HG03565 (cell line): ENCODE measurements around the gene ASB1.

Experiments
- ATAC-seq: cut with Tn5 transposase; IDR thresholded peaks from one replicate; pipeline ENCODE4 v1.9.1; 2021; ENCODE audit warnings: mild to moderate bottlenecking, moderate library complexity; ENCODE audit not compliant: unreplicated experiment

ASB1 gene

DNA sequence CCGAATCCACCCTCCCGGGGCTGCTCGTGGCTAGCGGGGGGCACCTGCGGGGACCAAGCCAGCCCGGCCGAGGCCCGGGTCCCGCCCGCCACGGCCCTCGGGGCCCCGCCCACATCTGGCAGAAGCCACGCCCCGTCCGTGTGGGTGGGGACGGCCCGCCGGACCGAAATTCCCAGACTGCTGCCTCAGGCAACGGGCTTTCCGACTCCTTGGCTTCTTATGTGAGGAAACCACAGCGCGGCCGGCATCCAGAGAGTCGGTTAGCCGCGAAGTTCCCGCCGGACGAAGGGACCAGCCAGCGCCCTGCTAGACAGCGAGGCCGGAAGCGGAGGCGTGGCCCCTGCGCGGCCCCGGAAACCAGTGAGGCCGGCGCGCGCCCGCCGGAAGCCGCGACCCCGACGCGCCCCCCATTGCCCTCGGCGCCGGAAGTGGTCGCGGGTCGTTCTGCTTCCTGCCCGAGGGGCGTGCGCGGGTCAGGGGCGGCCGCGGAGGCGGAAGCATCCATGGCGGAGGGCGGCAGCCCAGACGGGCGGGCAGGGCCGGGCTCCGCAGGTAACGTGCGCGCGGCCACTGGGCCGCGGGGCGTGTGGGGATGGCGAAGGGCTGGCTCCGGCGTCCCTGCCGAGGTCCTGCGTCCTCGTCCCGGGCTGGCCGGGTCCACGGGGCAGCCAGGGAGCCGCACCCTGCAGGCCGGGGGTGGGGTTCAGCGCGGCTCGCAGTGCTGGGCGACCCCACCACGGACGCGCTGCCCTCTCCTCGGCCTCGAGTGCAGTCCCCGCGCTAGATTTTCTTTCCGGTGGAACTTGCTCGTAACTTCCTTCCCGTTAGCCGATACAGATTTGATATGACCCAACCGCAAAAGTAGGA, at the start of gene ASB1:
TSS of gene ASB1 (plus strand) at position 360 of the 867 bp plus-strand sequence. CDS start at position 504, 144 bp downstream.
- peak; percentile 79 for ATAC-seq

DNA sequence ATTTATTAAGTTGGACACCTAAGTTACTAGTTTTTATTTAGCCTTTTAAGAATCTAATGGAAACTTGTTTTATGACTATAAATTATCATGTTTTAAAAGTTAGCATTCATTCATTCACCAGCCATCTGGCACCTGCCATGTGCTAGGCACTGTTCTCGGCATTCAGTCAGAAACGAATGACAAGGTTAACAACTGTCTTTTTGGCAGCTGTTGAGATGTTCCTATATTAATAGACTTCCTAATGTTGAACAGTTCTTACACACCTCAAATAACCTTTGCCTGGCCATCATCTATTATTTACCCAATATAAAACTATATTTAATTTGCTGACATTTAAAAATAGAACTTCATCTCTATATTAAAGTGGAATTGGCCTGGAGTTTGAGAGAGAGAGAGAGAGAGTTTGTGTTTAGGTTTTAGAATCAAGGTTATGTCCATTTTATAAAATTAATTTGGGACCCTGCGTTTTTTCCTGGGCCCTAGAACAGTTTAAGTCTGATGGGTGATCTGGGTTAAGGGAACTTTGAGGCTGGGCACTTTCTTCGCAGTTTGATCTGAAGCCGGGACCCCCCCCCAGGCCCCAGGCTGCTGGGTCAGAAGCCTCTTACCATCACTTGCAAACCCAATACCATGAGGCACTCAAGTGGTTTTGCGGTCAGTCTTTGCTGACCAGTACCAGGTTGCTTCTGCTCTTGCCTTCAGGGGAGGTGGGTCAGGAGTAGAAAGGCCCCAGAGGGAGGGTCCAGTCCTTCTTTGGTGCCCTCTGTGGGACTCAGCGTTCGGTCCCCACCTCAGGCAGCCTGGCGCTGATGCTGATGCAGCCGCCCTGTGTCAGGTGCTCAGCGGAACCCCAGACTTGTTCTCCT, 48.3 kb upstream of the ASB1 start:
- no peak for ATAC-seq

DNA sequence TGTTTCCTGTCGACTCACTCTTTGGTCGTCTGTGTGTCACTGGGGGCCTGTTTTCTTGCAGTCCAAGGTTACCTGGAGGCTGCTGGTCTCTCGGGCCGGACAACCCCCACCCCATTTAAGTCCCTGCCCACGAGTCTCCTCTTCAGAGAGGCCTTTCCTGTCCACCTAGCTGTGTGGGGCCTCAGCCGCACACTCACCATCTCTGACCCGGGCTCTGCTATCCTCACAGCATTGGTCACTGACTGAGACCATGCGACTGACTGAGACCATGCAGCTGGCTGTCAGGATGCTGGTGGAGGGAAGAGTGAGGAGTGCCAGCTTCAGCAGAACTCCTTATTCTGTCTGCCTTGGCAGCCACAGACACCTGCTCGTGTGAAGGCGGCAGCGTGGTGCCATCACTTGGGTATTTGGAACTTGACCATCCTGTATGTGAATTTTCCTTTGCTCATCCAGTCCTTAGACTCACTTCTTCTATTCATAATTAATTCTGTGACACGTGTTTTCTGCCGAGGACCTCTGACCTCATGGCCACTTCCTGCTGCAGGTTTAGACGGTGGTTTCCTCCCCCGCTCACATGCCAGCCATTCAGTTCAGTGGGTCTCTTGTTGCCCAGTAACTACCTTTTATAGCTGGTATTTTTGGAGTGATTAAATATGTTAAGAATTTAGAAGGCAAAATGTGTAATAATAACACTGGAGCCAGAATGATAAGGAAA, 47.5 kb upstream of the ASB1 start:
- ATAC-seq, result no peak

- ATAC-seq, result no peak
Observed at GRCh38 chr2:238380336-238380735, 46.4 kb upstream of the ASB1 start.

GRCh38 chr2:238380785-238381184, 45.9 kb upstream of the ASB1 start:
- ATAC-seq, result no peak

DNA sequence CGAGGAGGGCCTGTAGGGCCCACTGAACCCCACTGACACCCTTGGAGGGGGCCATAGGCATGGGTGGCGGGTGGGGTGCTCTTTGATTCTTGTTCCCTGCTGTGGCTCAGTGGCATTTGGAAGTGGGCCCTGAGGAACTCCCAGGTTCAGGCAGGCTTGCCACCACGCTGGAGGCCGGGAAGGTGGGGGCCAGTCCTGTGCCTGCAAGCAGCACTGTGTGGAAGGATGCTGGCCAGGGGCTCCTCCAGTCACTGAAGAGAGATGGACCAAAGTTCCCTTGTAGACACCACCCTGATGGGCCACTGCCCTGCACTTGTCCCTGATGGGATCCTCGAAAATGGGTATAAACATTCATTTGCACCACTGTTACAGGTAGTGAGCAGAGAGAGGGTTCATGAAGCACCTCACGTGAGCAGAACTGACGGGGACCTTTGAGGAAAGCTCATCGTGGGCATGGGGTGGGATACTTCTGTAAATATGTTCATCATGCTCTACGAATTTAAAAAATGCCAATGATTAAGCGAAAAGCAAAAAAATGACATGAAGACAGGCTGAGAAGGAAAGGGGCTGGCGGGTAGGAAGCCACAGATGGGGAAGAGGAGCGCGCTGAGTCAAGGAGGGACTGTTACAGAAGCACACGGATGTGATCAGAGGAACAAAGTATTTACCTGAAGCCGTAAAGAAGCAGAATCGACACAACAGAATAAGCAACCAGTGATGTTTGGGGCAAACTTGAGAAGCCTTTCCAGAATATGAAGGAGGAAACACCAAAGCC, 45.2 kb upstream of the ASB1 start:
- ATAC-seq, result no peak

- no peak for ATAC-seq
Observed at GRCh38 chr2:238382381-238382781, 44.3 kb upstream of the ASB1 start.

- ATAC-seq, result no peak
Observed at GRCh38 chr2:238383135-238383534, 43.6 kb upstream of the ASB1 start.

DNA sequence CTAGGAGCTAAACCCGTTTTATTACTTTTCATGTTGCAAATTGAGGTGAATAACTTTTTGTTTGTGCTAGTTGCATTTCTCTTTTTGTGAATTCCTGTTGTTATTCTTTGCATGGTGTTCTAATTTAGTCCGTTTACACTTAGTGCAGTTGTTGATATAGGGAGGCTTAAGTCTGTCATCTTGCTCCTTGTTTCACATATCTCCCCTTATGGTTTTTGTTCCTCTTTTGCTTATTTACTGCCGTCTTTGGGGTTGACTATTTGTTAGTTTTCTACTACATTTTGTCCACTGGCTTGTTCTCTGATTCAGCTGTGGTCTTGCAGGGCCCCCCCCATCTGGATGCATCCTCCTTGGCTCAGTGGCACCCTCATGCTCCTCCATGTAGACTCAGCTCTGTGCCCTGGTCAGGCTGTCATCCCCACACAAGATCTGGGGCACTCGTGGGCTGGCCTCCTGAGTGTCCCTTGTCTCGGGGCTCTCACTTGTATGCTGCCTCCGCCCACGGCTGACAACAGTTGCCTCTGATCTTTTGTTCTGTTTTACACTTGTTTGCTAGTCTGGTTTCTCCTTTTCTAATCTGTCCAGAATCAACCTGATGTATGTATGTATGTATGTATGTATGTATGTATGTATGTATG, 42.9 kb upstream of the ASB1 start:
- no peak for ATAC-seq

GRCh38 chr2:238387332-238387731, 39.4 kb upstream of the ASB1 start:
- no peak for ATAC-seq

- ATAC-seq, result no peak
Observed at GRCh38 chr2:238388794-238389193, 37.9 kb upstream of the ASB1 start.

DNA sequence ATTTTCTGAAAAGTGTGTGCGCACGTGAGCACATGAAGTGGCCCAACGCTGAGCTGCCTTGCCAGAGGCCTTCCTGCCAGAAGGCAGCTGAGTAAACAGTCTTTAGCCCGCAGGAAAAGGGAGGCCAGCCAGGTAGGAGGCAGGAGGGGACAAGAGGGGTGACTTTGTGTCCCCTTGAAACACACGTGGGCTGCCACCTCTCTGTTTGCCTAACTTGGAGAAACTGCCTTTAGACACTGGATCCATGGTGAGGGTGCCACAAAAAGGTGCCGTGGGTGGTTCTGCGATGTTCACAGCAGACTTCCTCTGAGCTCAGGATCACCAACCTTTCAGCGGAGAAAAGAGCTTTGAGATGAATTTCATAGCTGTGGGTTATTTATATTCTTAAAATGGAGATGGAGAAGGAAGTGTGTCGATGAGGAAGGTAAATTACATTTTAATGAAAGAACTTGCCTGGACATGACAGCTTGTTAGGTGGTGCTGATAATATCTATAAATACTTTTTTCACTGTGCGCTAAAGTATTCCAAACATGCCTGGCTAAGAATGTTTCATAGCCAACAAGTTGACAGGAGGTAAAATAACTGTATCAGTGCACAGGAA, 36.6 kb upstream of the ASB1 start:
- no peak for ATAC-seq

GRCh38 chr2:238391042-238391689, 35.6 kb upstream of the ASB1 start:
- no peak for ATAC-seq

- ATAC-seq, result no peak
Observed at GRCh38 chr2:238396663-238397062, 30.1 kb upstream of the ASB1 start.

DNA sequence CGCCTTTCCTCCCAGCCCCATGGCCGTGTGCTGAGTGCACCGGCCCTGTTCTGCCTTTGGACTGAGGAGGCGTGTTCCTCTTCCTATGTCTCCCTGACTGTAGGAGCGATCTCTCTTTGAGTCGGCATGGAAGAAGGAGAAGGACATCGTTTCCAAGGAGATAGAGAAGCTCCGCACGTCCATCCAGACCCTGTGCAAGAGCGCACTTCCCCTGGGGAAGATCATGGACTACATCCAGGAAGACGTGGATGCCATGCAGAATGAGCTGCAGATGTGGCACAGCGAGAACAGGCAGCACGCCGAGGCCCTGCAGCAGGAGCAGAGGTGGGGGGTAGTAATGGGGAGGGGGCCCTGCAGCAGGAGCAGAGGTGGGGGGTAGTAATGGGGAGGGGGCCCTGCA, 29.4 kb upstream of the ASB1 start:
- no peak for ATAC-seq

GRCh38 chr2:238398577-238398976, 28.1 kb upstream of the ASB1 start:
- ATAC-seq, result no peak

DNA sequence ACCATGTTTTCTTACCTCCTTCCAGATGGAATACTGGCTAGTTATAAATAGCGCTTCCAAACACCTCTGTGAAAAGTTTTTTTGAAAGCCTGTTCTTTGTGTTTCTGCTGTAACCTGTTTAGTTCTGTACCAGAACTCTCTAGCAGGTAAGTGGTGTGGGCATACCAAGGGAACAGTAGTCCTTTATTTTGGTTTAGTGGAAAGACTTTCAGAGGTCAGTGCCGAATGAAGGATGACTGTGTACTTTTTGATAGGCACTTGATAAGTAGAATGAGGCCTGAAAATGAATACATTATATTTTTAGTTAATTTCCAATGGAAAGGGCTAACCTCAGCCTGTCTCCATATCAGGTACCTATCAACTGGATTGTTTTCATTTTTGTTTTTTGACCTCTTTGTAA, 27.6 kb upstream of the ASB1 start:
- no peak for ATAC-seq

DNA sequence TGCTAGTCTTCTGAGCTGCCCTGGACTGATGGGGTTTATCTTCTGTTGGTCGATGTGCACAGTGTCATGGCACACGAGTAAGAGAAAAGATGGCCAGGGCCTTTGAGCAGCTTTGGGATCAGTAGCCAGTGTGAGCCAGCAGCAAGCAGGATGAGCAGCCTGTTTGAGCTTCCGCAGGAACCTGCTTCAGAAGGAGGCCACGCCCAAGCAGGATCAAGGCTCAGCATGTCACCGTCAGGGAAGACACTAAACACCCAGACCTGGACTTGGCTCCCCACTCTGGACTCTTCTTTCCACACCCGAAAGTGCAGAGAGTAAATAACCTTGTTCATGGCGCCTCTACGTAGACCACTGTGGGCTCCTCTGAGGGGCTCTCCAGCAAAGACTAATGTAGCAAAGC, 25.2 kb upstream of the ASB1 start:
- ATAC-seq, result no peak
